Peyer's patch (tissue), 4 donors: ENCODE data around the gene EXOC4. TPM values are rescaled to one million over a fixed set of nuclear protein-coding genes. Genes with fewer than 3 reads are reported as not detected.

Experiments
- DNase-seq, 3 donors: peaks; one replicate each; pipeline ENCODE4 v3.0.0-alpha.2; 2017 to 2019
- H3K27ac ChIP-seq, 4 donors: fragments of 200-600 bp; sonication (generic); one replicate each; pipeline ENCODE4 v1.5.1; 2016 to 2019
- H3K27me3 ChIP-seq, 2 donors: fragments of 200-600 bp; sonication (generic); one replicate each; pipeline ENCODE4 v1.5.1; 2019
- H3K36me3 ChIP-seq, 3 donors: fragments of 200-600 bp; sonication (generic); one replicate each; pipeline ENCODE4 v1.5.1; 2016 to 2019
- H3K4me1 ChIP-seq, 4 donors: fragments of 200-600 bp; sonication (generic); one replicate each; pipeline ENCODE4 v1.5.1; 2016 to 2019
- H3K4me3 ChIP-seq, 4 donors: fragments of 200-600 bp; sonication (generic); 1 replicate in 3 of 4; 2 replicates in 1 of 4; pipeline ENCODE4 v1.5.1; 2016 to 2019; ENCODE audit warnings: mild to moderate bottlenecking in 1 of 4
- H3K9me3 ChIP-seq, 4 donors: fragments of 200-600 bp; sonication (generic); one replicate each; pipeline ENCODE4 v1.5.1; 2016 to 2019; ENCODE audit warnings: mild to moderate bottlenecking in 1 of 4
- CTCF ChIP-seq, 6 experiments: fragments of 450-650 bp in 4 of 6; fragments of 200-600 bp in 2 of 6; sonication (generic) in 1 of 6; IDR thresholded peaks; one replicate each; pipeline ENCODE4 v1.5.1; 2017 to 2019; ENCODE audit warnings: antibody characterized with exemption in 6 of 6, mild to moderate bottlenecking in 3 of 6, moderate library complexity in 1 of 6
- POLR2A ChIP-seq, 2 donors: fragments of 450-650 bp; IDR thresholded peaks; one replicate each; pipeline ENCODE4 v1.5.1; 2017; ENCODE audit warnings: antibody characterized with exemption in 2 of 2, mild to moderate bottlenecking in 2 of 2, moderate library complexity in 2 of 2
- total RNA-seq, 4 donors: library from RNA; depleted of rRNA; stranded (reverse); fragments of >200 nt; gene quantifications; one replicate each; pipeline ENCODE4 v1.1.0, GENCODE V29; 2016

The EXOC4 gene
- total RNA-seq, 4 donors from 2014 or later: 128 to 502 (median 141) TPM

- TF ChIP-seq CTCF (IDR thresholded peaks at IDR 0.05) (no peak), POLR2A (IDR thresholded peaks at IDR 0.05) (no peak)
- Histone ChIP-seq H3K36me3 (no peaks in the 10 kb centered on the region), H3K27me3 (no peaks in the 10 kb centered on the region), H3K4me3 (no peak overlapping the region), H3K27ac (no peak overlapping the region), H3K4me1 (no peaks in the 10 kb centered on the region), H3K9me3 (no peaks in the 10 kb centered on the region)
- no peak for DNase-seq
Measured at GRCh38 chr7:133674079-133674763, 421.3 kb downstream of the EXOC4 start.

- no peaks in the 10 kb centered on the region for H3K4me1 ChIP-seq
- H3K9me3 ChIP-seq: no peaks in the 10 kb centered on the region
- H3K4me3 ChIP-seq: no peak overlapping the region
- DNase-seq: no peak
- H3K27ac ChIP-seq: no peak overlapping the region
- no peaks in the 10 kb centered on the region for H3K36me3 ChIP-seq
- H3K27me3 ChIP-seq: no peaks in the 10 kb centered on the region
- TF ChIP-seq CTCF (IDR thresholded peaks at IDR 0.05): no peak
- TF ChIP-seq POLR2A (IDR thresholded peaks at IDR 0.05): no peak
Measured at GRCh38 chr7:133675510-133676218, 422.8 kb downstream of the EXOC4 start.

GRCh38 chr7:133676805-133677370 is 424.0 kb downstream of the EXOC4 start:
- no peak for DNase-seq
- H3K4me3 ChIP-seq: no peak overlapping the region
- no peaks in the 10 kb centered on the region for H3K4me1 ChIP-seq
- H3K27me3 ChIP-seq: no peaks in the 10 kb centered on the region
- no peak for TF ChIP-seq CTCF (IDR thresholded peaks at IDR 0.05)
- no peak for TF ChIP-seq POLR2A (IDR thresholded peaks at IDR 0.05)
- H3K36me3 ChIP-seq: no peaks in the 10 kb centered on the region
- no peaks in the 10 kb centered on the region for H3K9me3 ChIP-seq
- no peak overlapping the region for H3K27ac ChIP-seq

GRCh38 chr7:133678137-133678814 is 425.4 kb downstream of the EXOC4 start:
- Histone ChIP-seq H3K27ac (no peak overlapping the region), H3K9me3 (no peaks in the 10 kb centered on the region), H3K4me1 (no peaks in the 10 kb centered on the region), H3K36me3 (no peaks in the 10 kb centered on the region), H3K27me3 (no peaks in the 10 kb centered on the region), H3K4me3 (no peak overlapping the region)
- TF ChIP-seq CTCF (IDR thresholded peaks at IDR 0.05) (no peak), POLR2A (IDR thresholded peaks at IDR 0.05) (no peak)
- no peak for DNase-seq

GRCh38 chr7:133679977-133680376 is 427.1 kb downstream of the EXOC4 start:
- Histone ChIP-seq H3K27me3 (no peaks in the 10 kb centered on the region), H3K4me3 (no peak overlapping the region), H3K36me3 (no peaks in the 10 kb centered on the region), H3K4me1 (no peaks in the 10 kb centered on the region), H3K27ac (no peak overlapping the region), H3K9me3 (no peaks in the 10 kb centered on the region)
- no peak for TF ChIP-seq POLR2A (IDR thresholded peaks at IDR 0.05)
- no peak for TF ChIP-seq CTCF (IDR thresholded peaks at IDR 0.05)
- DNase-seq: no peak
